ENCODE measurements around the gene PIGO. TPM values are rescaled to one million over a fixed set of nuclear protein-coding genes. Genes with fewer than 3 reads are reported as not detected.

The PIGO gene
- total RNA-seq, 1 experiment from 2014 or later, result 23.4 TPM

GRCh38 chr9:35115680-35116538 is 19.5 kb upstream of the PIGO start, which contains the start of gene ATOSB:
ATOSB (minus strand) TSS chr9:35115862; CDS start chr9:35108274, 7,588 bp downstream.
- Histone ChIP-seq H3K9me3 (ENCODE audit: control insufficient read depth, low read depth, low read length) (no peaks in the 10 kb centered on the region), H2BK15ac (ENCODE audit: low read depth, low read length) (no peak within 1 kb of the TSS), H2BK5ac (ENCODE audit: insufficient read length, low read length) (no peak within 1 kb of the TSS), H3K4me1 (ENCODE audit: insufficient read depth, low read length) (peaks cover 2% of the 10 kb centered on the region; the same call in 1 of the 2 replicates), H3K18ac (ENCODE audit: insufficient read length, low read depth, low read length) (peak within 1 kb of the TSS; percentile 60), H3K23ac (ENCODE audit: insufficient read length, low read depth, low read length) (no peak within 1 kb of the TSS), H3K23me2 (ENCODE audit: insufficient read length, low read depth, low read length, poor library complexity, severe bottlenecking) (peaks cover 18% of the 10 kb centered on the region), H3K27ac (ENCODE audit: insufficient read length, low read depth, low read length) (no peak within 1 kb of the TSS), H2BK20ac (ENCODE audit: low read depth, low read length, poor library complexity, severe bottlenecking) (no peak within 1 kb of the TSS), H3K14ac (ENCODE audit: insufficient read depth, low read length) (peak within 1 kb of the TSS; percentile 89; the same call in 1 of the 2 replicates), H3K56ac (ENCODE audit: insufficient read length, low read depth, low read length) (no peak within 1 kb of the TSS), H3K9ac (ENCODE audit: extremely low read depth, insufficient read length, low read length) (peak within 1 kb of the TSS; percentile 31), H4K8ac (replicated peaks; ENCODE audit: insufficient read length, low read depth, low read length) (no peak within 1 kb of the TSS), H3K4ac (ENCODE audit: low read depth, low read length) (no peak within 1 kb of the TSS), H2AK5ac (ENCODE audit: insufficient read length, low read length) (no peak within 1 kb of the TSS), H3T11ph (ENCODE audit: low read length) (no peak within 1 kb of the TSS), H2BK12ac (ENCODE audit: insufficient read length, low read depth, low read length) (no peak within 1 kb of the TSS), H2AFZ (ENCODE audit: low read length) (no peak within 1 kb of the TSS), H3K4me2 (ENCODE audit: insufficient read depth, insufficient read length, low read length) (peak within 1 kb of the TSS; percentile 96), H3K27me3 (ENCODE audit: insufficient read depth, low read length) (no peaks in the 10 kb centered on the region), H2BK120ac (ENCODE audit: low read depth, low read length, poor library complexity, severe bottlenecking) (no peak within 1 kb of the TSS), H3K79me1 (ENCODE audit: insufficient read depth, low read depth, low read length, poor library complexity, severe bottlenecking) (no peaks in the 10 kb centered on the region), H4K91ac (ENCODE audit: insufficient read length, low read depth, low read length) (no peak within 1 kb of the TSS), H3K79me2 (ENCODE audit: insufficient read depth, low read length) (no peaks in the 10 kb centered on the region), H4K20me1 (ENCODE audit: control insufficient read depth, insufficient read depth, insufficient read length) (no peaks in the 10 kb centered on the region), H4K5ac (ENCODE audit: insufficient read length, low read depth, low read length) (no peak within 1 kb of the TSS)
- H3K36me3 Mint-ChIP-seq (ENCODE audit: insufficient read depth in 1 of 3, low read depth in 3 of 3), result no peaks in the 10 kb centered on the region
- peak within 1 kb of the TSS; percentile 87 to 94 for H3K4me3 Mint-ChIP-seq
- peak; percentile 100 for DNase-seq
- TF ChIP-seq CTCF (conservative IDR thresholded peaks at IDR 0.05), result no peak
- H3K27ac Mint-ChIP-seq, result peak within 1 kb of the TSS; percentile 92 to 98 (median 96)
- 0 out of 2 replicates have a peak, but pooled peaks cover 4% of the 10 kb centered on the region for H3K27me3 Mint-ChIP-seq (ENCODE audit: low read depth)
- no CpG with 5 or more reads among the region's 54 CpGs for WGBS (ENCODE audit: extremely low coverage, insufficient read length, low lambda C conversion rate)
- peaks cover 36 to 38% of the 10 kb centered on the region in 2 experiments for H3K4me1 Mint-ChIP-seq
- H3K9me3 Mint-ChIP-seq, result no peaks in the 10 kb centered on the region

All from H9 (cell line).